Measurements from ENCODE around the gene MYH10.

The MYH10 gene

DNA sequence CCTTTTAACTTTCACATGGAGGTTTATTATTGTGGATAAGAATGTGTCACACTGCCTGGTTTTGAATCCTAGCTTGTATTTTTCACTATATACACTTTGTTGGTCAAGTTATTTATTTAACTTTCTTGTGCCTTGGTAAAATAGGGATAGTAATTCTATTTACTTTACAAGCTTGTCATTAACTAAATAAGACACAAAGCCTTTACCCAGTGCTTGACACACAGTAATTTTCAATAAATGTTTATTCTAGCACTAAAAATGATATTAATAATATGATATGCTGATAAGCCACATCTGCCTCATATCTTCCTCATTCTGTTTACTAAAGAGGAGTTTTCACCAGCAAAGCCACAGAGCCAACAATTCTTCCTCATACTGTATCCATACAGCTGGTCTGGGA lies 27.8 kb downstream of the MYH10 start:
- no peak for DNase-seq

DNA sequence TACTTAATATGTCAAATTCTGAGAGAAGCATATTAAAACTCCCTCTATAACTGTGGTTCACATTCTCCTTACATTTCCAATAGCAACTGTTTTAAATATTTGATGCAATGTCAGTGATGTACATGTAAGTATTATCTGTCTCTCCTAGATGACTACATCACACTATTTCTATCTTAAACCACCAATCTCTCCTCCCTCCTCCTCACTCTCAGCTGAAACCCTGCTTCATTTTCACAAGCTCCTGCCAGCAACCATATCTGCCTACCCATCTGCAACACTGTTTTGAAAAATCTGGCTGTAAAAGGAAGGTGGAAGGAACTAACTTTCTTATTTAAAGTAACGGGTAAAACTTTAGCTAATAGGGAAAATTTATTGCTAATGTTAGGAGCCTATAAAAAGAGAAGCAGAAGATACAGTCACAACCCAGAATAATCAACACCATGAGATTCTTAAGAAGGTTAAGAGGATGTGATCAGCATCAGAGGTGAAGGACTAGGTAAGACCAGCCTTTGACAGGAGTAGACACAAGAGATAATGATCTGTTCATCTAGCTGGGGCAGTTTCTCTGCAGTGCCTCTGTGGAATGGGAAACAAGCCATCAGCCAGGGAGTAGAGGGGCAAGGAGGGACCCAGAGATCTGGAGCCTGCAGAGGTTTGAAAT lies 31.0 kb downstream of the MYH10 start:
- no peak for DNase-seq

DNA sequence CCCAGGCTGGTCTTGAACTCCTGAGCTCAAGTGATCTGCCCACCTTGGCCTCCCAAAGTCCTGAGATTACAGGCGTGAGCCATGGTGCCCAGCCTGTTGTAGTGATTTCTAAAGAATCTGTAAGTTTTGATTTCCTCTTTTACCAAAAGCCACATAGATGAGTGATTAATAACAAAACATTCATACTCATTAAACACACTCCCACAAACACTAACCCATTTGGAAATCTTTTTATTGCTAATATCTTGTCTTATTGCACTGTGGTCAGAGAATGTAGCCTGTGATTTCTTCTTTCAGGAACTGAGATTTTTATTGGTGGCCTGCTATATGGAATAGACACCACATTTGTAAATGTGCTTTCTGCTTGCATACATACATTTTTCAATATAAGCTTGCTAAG lies 31.6 kb downstream of the MYH10 start:
- DNase-seq, result no peak

DNA sequence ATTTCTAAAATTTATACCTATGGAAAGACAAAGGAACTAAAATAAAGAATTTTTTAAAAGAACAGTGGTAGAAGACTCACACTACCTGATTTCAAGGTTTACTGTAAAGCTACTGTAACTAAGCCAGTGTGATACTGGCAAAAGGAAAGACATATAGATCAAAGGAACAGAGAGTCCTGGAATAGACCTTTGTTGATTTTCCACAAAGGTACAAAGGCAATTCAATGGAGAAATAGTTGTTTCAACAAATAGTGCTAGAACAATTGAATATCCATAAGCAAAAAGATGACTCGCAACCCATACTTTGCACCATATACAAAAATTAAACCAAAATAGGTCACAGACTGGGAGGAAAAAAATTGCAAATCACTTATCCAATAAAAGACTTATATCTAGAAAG lies 36.7 kb downstream of the MYH10 start:
- DNase-seq, result no peak

DNA sequence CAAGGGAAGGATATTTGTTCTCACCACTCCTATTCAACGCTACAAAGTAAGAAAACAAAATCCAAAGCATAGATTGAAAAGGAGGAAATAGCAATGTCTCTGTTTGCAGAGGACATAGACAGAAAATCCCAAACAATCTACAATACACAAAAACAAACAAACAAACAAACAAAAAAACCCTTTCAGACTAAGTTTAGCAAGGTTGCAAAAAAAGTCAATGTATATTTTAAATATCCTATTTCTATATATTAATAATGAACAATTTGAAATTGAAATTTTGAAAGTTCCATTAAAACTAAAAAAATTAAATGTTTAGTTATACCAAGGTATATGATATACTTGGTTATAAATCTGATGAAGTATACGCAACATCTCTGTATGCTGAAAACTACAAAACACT lies 37.2 kb downstream of the MYH10 start:
- DNase-seq, result no peak

DNA sequence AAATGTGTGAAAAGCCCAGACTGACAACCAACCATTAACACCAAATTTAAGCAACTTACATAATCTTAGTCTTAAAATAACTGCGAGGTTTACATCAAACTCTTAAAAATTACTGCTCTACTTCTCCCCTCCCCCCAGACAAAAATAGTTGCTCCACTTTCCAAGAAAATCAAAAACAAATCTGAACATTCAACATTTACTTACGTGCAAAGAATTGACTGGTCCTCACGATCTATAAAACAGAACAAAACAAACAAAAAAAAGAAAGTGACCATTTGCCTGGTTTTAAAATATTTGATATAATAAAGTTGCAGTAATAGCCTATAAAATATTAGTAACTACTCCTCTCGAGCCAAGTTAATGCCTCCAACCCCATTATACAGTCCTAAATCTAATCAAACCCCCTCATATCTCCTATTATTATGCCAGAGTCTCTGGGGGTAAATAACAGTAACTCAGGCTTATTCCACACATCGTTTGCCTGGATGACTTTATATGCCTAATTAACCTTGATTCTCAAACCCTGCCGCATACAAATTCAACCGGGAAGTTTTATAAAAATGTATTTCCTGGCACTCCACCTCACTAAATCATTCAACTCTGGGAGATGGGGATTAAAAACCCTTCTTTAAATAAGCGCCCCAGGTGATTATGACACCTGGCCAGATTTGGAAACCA lies 41.5 kb downstream of the MYH10 start:
- no peak for DNase-seq

DNA sequence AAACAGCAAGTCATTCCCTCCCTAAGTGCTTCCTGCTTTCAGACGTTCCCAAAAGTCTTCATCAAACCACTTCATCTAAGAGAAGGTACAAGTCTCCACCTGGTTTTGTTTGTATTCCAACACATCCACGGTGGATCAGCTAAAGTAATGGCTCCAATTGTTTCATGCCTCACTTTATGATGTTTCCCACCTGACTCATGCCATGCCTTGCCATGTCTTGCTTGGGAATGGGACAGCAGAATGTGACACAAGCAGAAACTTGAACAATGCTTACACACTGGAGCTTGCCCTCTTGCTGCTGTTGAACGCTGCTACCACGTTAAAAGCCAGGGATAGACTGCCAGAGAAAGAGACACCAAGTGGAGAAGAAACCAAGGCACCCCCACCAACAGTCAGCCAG lies 43.8 kb downstream of the MYH10 start:
- DNase-seq, result no peak

DNA sequence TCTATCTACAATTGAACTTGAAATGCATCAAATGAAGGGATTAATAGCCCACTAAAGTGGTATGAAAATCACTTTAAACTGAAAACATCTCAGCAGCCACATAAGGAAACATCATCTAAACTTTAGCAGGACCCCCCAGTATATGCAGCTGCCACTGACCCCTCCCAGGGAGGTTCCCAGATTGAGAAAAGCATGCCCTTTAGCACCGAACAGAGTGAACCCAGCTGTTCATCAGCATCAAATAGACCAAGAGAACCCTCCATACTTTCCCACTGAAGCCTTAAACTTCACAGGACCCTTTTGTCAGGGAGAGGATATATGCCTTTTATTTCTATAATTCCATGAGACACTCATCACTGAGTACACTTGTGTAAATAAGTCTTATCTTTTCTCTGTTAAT lies 44.6 kb downstream of the MYH10 start:
- no peak for DNase-seq

DNA sequence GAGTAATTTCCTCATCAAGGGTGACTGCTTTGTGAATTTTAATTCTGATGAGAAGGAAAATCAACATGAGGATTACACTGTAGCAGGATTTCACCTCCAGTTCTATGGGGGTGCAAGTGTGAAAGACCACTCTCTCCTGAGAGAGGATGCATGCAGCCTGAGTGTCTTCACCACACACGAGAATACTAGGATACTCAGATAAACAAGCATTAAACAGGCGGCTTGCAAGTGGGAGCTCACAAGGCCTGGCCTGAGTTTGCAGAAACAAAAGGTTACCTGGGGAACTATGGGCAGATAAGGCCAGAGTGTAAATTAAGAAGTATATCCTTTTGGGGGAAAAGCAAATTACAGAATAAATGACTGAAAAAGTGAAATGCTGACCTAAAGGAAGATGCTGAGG lies 46.6 kb downstream of the MYH10 start:
- no peak for DNase-seq

DNA sequence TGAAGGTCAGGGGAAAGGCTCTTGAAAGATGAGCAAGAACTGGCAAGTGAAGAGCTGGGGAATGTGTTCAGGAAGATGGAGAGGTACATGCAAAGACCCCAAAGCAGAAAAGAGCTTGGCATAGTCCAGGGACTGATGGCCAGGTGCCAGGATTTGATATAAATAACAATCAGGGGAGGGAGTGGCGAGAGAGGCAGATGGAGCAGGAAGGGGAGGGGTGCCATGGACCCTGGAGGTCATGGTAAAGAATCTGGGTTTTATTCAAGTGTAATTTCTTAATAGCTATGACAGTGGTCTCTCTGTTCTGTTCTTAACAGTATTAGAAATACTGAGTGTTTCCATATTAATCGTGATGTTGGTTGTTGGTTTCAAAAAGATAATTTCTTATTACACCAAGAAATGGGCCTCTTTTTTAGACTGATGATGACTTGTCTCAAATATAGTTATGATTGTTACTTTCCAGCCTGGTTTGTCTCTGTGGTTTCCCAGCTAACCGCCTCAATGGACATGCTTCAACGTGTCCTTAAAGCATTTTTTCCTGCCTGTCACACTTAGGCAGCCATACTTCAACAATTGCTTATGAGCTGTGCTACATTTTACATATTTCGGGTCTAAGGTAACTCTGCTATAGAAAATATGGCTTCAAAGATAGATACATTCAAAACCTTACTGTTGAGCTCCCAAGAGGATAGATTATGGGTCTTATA lies 49.4 kb downstream of the MYH10 start:
- no peak for DNase-seq

DNA sequence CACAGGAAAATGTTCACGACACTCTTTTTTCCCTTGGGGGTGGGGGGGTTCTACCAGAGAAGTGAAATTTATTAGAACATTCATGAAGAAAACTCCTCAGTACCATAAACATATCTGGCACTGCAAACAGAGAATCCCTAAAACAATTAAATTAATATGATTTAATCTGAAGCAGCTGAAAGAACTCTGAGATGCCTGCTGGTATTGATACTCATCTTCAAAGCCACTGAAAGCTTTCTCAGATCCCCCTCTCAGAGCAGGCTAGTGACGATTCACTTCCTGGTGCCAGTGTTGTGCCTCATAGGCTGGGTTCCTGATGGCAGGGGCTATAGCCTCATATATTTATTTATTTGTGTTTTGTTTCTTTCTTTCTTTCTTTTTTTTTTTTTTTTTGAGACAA lies 52.7 kb downstream of the MYH10 start:
- DNase-seq, result no peak

DNA sequence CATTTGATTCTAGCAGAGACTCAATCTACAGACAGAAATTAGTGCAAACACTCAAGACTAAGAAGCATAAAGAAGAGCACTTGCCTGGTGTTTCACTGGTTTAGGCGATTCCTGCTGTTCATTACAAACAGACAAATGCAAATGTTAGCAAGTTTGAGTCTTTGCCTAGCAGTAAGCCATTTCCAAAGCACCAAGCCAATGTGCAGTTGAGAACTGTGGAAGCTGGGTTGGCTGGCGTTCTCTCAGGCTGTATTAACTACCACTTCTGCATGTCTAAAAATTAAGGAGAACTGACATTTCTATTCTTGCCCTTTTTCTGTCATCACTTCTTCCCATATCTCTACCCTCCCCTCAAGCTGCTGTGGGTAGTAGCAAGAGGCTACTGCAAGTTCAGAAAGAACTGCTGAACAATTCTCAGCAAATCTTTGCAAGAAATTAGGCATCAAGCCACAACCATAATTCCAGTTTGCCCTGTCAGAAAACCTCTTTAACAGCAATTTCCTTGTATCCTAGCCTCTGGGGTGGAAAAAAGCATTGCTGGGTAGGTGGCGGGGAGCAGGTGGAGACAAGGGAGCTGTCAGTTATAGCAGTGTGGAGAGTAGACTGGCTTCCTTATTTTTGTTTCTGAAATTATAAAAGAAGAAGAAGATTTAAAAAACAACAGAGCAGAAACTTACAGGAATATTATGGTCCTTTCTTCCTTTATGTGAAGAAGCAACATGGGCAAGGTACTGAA lies 53.8 kb downstream of the MYH10 start:
- DNase-seq, result no peak

DNA sequence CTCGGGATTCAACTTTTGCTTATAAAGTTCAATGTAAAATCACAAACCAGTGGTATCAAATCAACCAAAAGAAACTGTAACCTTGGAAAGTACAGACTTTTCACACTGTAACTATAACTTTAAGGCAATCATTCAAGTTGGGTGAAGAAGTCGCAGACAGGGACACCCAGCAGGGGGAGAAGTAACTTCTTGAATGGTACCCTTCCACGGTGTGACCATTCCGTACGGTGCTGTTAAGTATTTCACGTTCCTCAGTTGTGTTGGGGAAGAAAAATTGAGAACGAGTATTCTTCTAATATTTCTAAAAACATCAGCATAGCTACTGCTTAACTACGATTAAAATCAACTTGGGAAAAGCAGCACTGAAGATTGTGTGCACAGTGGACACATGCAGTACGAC lies 55.8 kb downstream of the MYH10 start:
- DNase-seq, result no peak

DNA sequence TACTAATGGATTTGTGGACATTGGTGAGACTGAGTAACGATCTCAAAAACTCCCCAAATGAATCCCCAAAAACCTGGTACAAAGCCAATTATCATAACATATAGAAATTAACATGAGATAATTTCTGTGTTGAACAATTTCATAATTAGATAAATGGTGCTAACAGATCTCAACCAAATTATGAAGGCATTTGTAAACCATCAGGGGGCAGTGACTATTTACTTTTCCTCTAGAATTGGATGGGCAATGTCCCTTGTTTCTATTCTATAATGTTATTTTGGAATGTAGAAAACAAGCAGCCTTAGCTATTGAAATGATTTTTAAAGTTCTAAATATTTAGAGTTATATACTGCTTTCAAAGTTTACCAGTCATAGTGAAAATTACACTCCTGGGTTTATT lies 57.8 kb downstream of the MYH10 start:
- no peak for DNase-seq

DNA sequence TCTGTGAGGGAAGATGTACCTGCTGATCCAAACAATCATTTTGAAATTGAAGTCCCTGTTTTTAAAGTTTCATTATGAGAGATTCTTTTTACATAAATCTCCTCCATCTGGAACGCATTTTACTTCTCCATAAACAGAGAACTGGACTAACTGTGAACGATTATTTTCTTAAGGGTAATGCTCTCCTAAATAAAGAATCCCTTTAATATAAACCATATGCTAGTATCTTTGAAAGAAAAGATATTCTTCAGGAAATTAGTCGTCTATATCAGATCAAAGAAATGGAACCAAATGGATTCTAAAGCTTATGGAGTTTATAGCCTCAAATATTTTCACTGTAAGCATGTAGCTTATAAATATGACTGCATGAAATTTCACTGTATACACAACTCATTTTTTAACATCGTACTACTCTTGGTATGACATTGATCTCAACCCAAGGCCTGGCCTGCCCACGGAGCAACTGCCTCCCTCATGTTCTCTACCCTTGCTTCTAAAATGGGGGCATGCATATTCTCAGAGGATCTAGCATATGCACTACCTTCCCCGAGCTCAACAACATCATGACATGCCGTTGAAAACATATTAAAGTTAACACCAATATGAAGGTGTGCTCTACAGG lies 66.4 kb downstream of the MYH10 start:
- no peak for DNase-seq

DNA sequence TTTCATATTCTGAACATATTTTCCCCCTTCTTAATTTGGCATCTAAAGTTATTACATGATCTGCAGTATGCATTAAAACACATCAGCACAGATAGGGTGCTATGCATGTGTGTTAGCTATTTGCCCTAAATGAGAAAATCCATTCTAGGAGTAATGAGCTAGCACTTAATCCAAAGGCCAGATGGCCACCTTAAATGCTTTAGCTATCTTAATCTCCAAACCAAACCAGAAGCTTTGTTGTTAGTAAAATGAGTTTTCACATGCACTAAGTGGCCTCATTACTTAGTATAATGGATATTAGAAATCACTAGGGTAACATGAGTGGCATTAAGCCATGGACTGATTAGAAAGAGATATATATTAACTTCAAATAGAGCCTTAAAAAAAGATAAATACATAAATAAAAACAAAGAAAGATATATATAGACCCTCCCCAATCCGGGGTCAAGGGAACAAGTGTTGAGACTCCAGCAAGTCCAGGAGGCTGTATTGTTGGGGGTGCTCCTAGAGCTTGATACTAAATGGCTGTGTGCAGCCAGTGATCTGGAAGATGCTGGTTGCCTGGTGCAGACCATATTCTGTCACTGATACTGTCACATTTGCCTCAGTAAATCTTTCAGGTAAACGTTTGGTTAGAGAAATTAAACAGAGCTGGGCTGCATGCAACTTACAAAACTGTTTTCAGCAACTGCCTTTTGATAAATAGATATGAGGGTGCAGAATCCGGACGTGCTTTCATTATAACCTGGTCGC lies 67.3 kb downstream of the MYH10 start:
- no peak for DNase-seq

DNA sequence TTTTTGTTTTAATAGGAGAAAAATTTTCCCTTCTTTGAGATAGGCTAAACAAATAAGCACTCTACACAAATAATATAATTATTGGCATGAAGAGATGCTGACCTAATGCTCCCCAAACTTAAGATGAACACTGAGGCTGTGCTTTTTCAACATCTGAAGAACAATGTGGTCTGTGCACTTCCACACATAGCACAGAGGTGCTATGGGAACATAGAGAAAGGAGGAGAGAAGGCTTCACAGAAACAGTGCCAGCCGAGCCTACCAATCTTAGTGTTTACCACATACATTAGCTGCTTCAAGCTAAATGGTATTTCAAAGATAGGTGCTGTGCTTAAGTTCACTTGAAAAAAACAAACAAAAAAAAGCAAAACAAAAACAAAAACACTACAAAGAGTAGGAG lies 72.4 kb downstream of the MYH10 start:
- DNase-seq, result no peak

DNA sequence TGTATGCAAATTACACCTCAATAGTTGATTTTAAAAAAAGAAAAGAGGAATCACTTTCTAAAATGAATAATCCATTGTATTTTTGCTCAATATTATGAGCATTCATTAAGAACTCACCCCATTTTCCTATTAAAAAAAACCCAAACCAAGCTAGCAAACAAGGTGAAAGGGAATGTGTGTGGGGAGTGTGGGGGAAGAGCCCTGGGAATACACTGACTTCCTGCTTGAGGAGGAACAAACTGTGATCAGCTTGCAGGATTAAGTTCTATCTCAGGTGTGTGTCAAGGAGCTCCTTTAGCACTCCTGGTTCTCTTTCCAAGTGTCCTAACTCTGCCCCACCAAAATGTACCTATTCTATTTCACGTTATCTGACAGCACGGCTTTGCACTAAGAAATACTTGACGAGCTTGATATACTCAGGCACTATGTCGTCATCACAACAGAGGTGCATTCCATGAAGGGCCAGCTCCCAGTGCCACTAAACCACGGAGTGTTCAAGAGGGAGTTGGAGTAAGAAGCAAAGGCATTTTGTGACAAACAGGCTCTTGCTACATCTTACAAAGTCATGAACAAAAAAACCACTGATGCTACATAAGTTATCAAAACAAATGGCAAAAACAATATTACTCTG lies 73.2 kb downstream of the MYH10 start:
- no peak for DNase-seq

DNA sequence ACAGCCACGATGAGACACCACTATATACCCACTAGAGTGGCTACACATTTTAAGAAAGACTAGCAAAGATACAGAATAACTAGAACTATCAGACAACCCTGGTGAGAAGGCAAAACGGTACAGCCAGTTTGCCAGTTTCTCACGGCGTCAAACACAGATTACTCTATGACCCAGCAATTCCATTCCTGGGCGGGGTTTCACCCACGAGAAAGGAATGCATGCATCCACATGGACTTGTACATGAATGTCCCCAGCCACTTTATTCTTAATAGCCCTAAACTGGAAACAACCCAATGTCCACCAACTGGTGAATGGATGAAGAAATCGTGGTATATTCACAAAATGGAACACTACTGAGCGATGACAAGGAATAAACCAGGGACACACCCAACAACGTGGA lies 74.5 kb downstream of the MYH10 start:
- DNase-seq, result no peak

DNA sequence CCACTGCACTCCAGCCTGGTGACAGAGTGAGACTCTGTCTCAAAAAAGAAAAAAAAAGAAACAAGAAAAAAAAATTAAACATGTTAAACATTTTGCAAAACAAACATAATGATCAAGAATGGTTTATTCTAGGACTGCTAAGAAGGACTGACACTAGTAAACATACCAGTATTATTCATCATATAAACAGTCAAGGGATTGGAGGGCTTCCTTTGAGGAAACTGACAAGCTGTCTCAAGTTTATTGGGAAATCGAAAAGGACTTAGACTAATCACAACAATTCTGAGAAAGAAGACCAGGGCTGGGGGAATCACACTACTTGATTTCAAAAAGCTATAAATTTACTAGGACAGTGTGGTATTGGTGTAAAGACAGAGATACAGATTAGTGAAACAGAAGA lies 75.5 kb downstream of the MYH10 start:
- DNase-seq, result no peak

DNA sequence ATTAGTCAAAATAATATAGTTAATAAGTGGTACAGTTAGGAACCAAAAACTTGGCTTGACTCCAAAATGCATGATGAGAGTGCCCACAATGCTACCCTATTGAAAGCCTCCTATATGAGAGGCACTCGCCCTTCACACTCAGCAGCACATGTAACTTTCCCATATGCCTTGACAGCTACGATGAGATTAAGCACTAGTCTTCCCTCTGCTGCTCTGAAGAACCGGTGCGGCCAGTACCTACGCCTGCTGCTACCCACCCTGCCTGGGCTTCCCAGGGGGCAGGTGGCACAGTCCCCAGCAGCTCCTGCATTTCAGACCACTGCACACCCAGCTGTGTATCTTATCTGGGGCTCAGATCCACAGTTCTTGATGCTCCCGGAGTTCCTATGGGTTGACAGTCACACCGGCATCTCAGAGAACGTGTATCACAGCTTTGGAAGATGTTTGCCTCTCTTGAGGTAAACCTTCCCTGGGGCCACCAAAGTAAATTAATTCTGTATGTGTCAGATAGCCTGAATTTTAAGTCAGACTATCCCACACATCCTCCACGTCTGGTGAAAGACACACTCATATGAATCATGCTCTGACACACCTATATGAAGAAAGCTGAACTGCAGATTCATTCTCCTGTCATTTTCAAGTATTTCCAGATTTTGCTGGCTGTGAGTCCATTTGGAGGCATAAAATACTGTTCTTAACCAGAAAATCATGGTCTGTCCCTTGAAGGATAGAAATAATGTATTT lies 77.8 kb downstream of the MYH10 start:
- no peak for DNase-seq
